Trophoblast cell (in vitro differentiated cells and primary cell): ENCODE measurements around the gene OR6C6. TPM values are rescaled to one million over a fixed set of nuclear protein-coding genes. Genes with fewer than 3 reads are reported as not detected.
"Not testable (repeated sequence)": the region's sequence is repeated elsewhere in the genome, so short reads cannot be mapped to it uniquely, and the experiment has no call there.

Experiments
- DNase-seq, 2 donors: peaks; one replicate each; pipeline ENCODE4 v3.0.0-alpha.2; 2016
- H2AFZ ChIP-seq: 2 replicates; pipeline ENCODE4 v1.6.1; 2013; ENCODE audit warnings: low read length, moderate library complexity, mild to moderate bottlenecking; ENCODE audit not compliant: insufficient read depth, poor library complexity
- H2AK5ac ChIP-seq: 2 replicates; pipeline ENCODE4 v1.6.1; 2013; ENCODE audit warnings: mild to moderate bottlenecking, low read length
- H2BK120ac ChIP-seq: 2 replicates; pipeline ENCODE4 v1.6.1; 2013; ENCODE audit warnings: low read length, mild to moderate bottlenecking, moderate library complexity; ENCODE audit not compliant: insufficient read depth, poor library complexity
- H2BK12ac ChIP-seq: 2 replicates; pipeline ENCODE4 v1.6.1; 2013; ENCODE audit warnings: mild to moderate bottlenecking, low read length, moderate library complexity
- H2BK5ac ChIP-seq: 2 replicates; pipeline ENCODE4 v1.6.1; 2013; ENCODE audit warnings: low read length, low read depth, moderate library complexity, mild to moderate bottlenecking; ENCODE audit not compliant: poor library complexity
- H3K14ac ChIP-seq: 2 replicates; pipeline ENCODE4 v1.6.1; 2013; ENCODE audit warnings: mild to moderate bottlenecking, low read length
- H3K18ac ChIP-seq: 2 replicates; pipeline ENCODE4 v1.6.1; 2013; ENCODE audit warnings: mild to moderate bottlenecking, low read length
- H3K23ac ChIP-seq: 2 replicates; pipeline ENCODE4 v1.6.1; 2013; ENCODE audit warnings: low read length
- H3K27ac ChIP-seq: 2 replicates; pipeline ENCODE4 v1.5.1; 2013; ENCODE audit warnings: low read depth, mild to moderate bottlenecking, inconsistent platforms, low read length, moderate library complexity
- H3K27me3 ChIP-seq: 2 replicates; pipeline ENCODE4 v1.6.1; 2013; ENCODE audit warnings: inconsistent platforms, mild to moderate bottlenecking, low read length, moderate library complexity; ENCODE audit not compliant: insufficient read depth
- H3K36me3 ChIP-seq, 2 experiments: 1 replicate in 1 of 2; 2 replicates in 1 of 2; pipeline ENCODE4 v1.6.1; 2013; ENCODE audit warnings: low read length in 2 of 2, mild to moderate bottlenecking in 2 of 2, moderate library complexity in 1 of 2; ENCODE audit not compliant: insufficient read depth in 2 of 2, control insufficient read depth in 1 of 2
- H3K4ac ChIP-seq: 2 replicates; pipeline ENCODE4 v1.6.1; 2013; ENCODE audit warnings: low read depth, mild to moderate bottlenecking, low read length, moderate library complexity
- H3K4me1 ChIP-seq, 2 experiments: 1 replicate in 1 of 2; 2 replicates in 1 of 2; pipeline ENCODE4 v1.6.1; 2013; ENCODE audit warnings: low read length in 2 of 2, mild to moderate bottlenecking in 2 of 2, moderate library complexity in 1 of 2; ENCODE audit not compliant: insufficient read depth in 2 of 2, control insufficient read depth in 1 of 2
- H3K4me2 ChIP-seq: 2 replicates; pipeline ENCODE4 v1.6.1; 2013; ENCODE audit warnings: inconsistent platforms, mild to moderate bottlenecking, low read length, moderate library complexity
- H3K4me3 ChIP-seq: 2 replicates; pipeline ENCODE4 v1.5.1; 2013; ENCODE audit warnings: mild to moderate bottlenecking, low read depth, low read length, inconsistent platforms
- H3K79me1 ChIP-seq: one replicate; pipeline ENCODE4 v1.6.1; 2013; ENCODE audit warnings: low read length
- H3K79me2 ChIP-seq: 2 replicates; pipeline ENCODE4 v1.6.1; 2013; ENCODE audit warnings: low read length, mild to moderate bottlenecking; ENCODE audit not compliant: control insufficient read depth, insufficient read depth, poor library complexity
- H3K9ac ChIP-seq: 2 replicates; pipeline ENCODE4 v1.6.1; 2013; ENCODE audit warnings: mild to moderate bottlenecking, low read length
- H3K9me3 ChIP-seq: 2 replicates; pipeline ENCODE4 v1.6.1; 2013; ENCODE audit warnings: low read depth, mild to moderate bottlenecking, control low read depth, inconsistent platforms, low read length; ENCODE audit not compliant: insufficient read depth
- H4K12ac ChIP-seq: 2 replicates; pipeline ENCODE4 v1.6.1; 2013; ENCODE audit warnings: low read depth, mild to moderate bottlenecking, low read length, moderate library complexity
- H4K8ac ChIP-seq: 2 replicates; pipeline ENCODE4 v1.6.1; 2013; ENCODE audit warnings: low read depth, mild to moderate bottlenecking, low read length, moderate library complexity
- H4K91ac ChIP-seq: one replicate; pipeline ENCODE4 v1.6.1; 2013; ENCODE audit warnings: low read depth, mild to moderate bottlenecking, low read length, moderate library complexity
- WGBS: extraction: QIAGEN DNeasy Blood & Tissue Kit; methylation state at CpG from one replicate; pipeline ENCODE4 v1.1.7; 2013; ENCODE audit warnings: missing lambda C conversion rate; ENCODE audit not compliant: insufficient read length, insufficient coverage; ENCODE audit errors: extremely low coverage; 5-methylcytosine and 5-hydroxymethylcytosine counted together
- polyA plus RNA-seq: library from polyadenylated mRNA; stranded (reverse); fragments of 200-250 nt; gene quantifications from 2 replicates; pipeline ENCODE4 v1.2.3, GENCODE V29; 2013

The OR6C6 gene
- polyA plus RNA-seq, result not detected in 2 replicates

DNA sequence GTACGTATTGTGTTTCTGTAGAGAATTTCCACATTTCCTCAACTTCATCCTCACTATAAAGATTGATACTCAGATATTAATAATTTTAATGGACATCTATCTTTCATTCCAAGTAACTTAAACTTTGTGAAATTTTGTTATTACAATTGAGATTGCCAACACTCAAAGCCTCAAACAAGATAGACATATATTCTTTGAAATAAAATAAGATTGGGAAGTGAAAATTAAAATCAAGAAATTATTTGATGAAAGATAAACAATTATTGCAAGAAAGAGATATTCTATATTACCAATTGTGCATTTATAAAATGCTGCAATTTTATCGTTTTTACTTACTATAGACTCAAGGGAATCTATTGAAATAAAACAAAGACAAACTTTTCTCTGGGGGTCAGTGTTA lies at the start of gene OR6C6:
Gene OR6C6, minus strand, starts transcription at position 101 of the 400 bp plus-strand sequence. CDS start 1,337 bp downstream, outside the sequence.
- Histone ChIP-seq H3K23ac (no peak within 1 kb of the TSS), H2BK5ac (no peak within 1 kb of the TSS), H2BK120ac (no peak within 1 kb of the TSS), H4K91ac (no peak within 1 kb of the TSS), H4K8ac (no peak within 1 kb of the TSS), H3K79me2 (no peaks in the 10 kb centered on the region), H2AFZ (no peak within 1 kb of the TSS), H3K36me3 (no peaks in the 10 kb centered on the region), H3K27me3 (no peaks in the 10 kb centered on the region), H2BK12ac (no peak within 1 kb of the TSS), H3K4me2 (no peak within 1 kb of the TSS), H2AK5ac (no peak within 1 kb of the TSS), H3K4ac (no peak within 1 kb of the TSS), H3K4me1 (no peaks in the 10 kb centered on the region), H3K14ac (no peak within 1 kb of the TSS), H3K27ac (no peak within 1 kb of the TSS), H3K79me1 (no peaks in the 10 kb centered on the region), H3K9me3 (no peaks in the 10 kb centered on the region), H3K9ac (no peak within 1 kb of the TSS), H3K4me3 (no peak within 1 kb of the TSS), H3K18ac (no peak within 1 kb of the TSS), H4K12ac (no peak within 1 kb of the TSS)
- WGBS, result no CpG with 5 or more reads among the region's 2 CpGs
- DNase-seq, result no peak

- Histone ChIP-seq H3K23ac (no peak overlapping the region), H3K79me1 (no peaks in the 10 kb centered on the region), H2AFZ (no peak overlapping the region), H3K27me3 (no peaks in the 10 kb centered on the region), H3K79me2 (no peaks in the 10 kb centered on the region), H2BK12ac (no peak overlapping the region), H3K4me2 (no peak overlapping the region), H3K9ac (no peak overlapping the region), H4K12ac (no peak overlapping the region), H4K91ac (no peak overlapping the region), H3K18ac (no peak overlapping the region), H3K4me1 (no peaks in the 10 kb centered on the region), H4K8ac (no peak overlapping the region), H3K9me3 (no peaks in the 10 kb centered on the region), H3K14ac (no peak overlapping the region), H3K27ac (no peak overlapping the region), H2BK120ac (no peak overlapping the region), H2BK5ac (no peak overlapping the region), H3K36me3 (no peaks in the 10 kb centered on the region), H3K4ac (no peak overlapping the region), H2AK5ac (no peak overlapping the region), H3K4me3 (no peak overlapping the region)
- no CpG with 5 or more reads among the region's 10 CpGs for WGBS
- DNase-seq, result no peak
Measured at GRCh38 chr12:55336002-55336401, 39.6 kb upstream of the OR6C6 start.

DNA sequence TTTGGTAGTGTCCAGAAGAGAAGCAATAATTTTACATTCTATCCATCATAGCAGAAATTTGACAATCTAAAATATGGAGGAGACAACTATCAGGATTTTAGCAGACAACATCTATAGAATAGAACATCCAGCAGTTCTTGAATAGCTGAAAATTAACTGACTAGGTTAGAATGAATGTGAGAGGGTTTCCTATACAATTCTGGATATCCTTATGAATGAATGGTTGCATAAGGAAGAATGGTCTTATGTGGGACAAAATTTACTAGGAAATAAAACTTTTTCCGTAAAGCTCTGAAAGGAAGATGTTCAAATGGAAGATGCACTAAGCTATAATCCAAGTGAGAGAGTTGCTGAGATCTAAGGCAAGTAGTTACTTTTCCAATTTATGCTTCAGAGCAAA lies 34.1 kb upstream of the OR6C6 start, which contains the start of gene OR6C3:
Gene OR6C3, plus strand, starts transcription at position 301 of the 400 bp plus-strand sequence. CDS start 955 bp downstream, outside the sequence.
- no peaks in the 10 kb centered on the region for H3K9me3 ChIP-seq
- no peaks in the 10 kb centered on the region for H3K27me3 ChIP-seq
- H4K12ac ChIP-seq, result no peak within 1 kb of the TSS
- H3K4me3 ChIP-seq, result no peak within 1 kb of the TSS
- no peaks in the 10 kb centered on the region for H3K79me2 ChIP-seq
- no peak within 1 kb of the TSS for H2AK5ac ChIP-seq
- H4K91ac ChIP-seq, result no peak within 1 kb of the TSS
- H2AFZ ChIP-seq, result no peak within 1 kb of the TSS
- H2BK5ac ChIP-seq, result no peak within 1 kb of the TSS
- no peak within 1 kb of the TSS for H3K4me2 ChIP-seq
- H3K4ac ChIP-seq, result no peak within 1 kb of the TSS
- no peak within 1 kb of the TSS for H3K27ac ChIP-seq
- H4K8ac ChIP-seq, result no peak within 1 kb of the TSS
- no peak for DNase-seq
- H3K4me1 ChIP-seq, result no peaks in the 10 kb centered on the region
- no peak within 1 kb of the TSS for H2BK120ac ChIP-seq
- H3K23ac ChIP-seq, result no peak within 1 kb of the TSS
- no peak within 1 kb of the TSS for H3K9ac ChIP-seq
- no peaks in the 10 kb centered on the region for H3K79me1 ChIP-seq
- H3K14ac ChIP-seq, result no peak within 1 kb of the TSS
- no peaks in the 10 kb centered on the region for H3K36me3 ChIP-seq
- no CpG with 5 or more reads among the region's 1 CpG for WGBS
- no peak within 1 kb of the TSS for H2BK12ac ChIP-seq
- no peak within 1 kb of the TSS for H3K18ac ChIP-seq

GRCh38 chr12:55325801-55326200 lies 29.4 kb upstream of the OR6C6 start:
- not testable (repeated sequence) for H3K4me1 ChIP-seq, H3K4ac ChIP-seq, H2BK12ac ChIP-seq, H3K27me3 ChIP-seq, H2BK5ac ChIP-seq, H3K23ac ChIP-seq, H3K27ac ChIP-seq, H4K12ac ChIP-seq, H3K36me3 ChIP-seq, H2AFZ ChIP-seq, H4K91ac ChIP-seq, H3K18ac ChIP-seq, H3K79me1 ChIP-seq, H3K4me3 ChIP-seq, H2BK120ac ChIP-seq, H2AK5ac ChIP-seq, H3K9ac ChIP-seq, H3K9me3 ChIP-seq, H4K8ac ChIP-seq, H3K79me2 ChIP-seq, H3K4me2 ChIP-seq, DNase-seq, H3K14ac ChIP-seq
- WGBS, result no CpG with 5 or more reads among the region's 6 CpGs
